Stimulated activated CD8-positive, alpha-beta memory T cell treated with anti-CD3 and anti-CD28 coated beads, Interleukin-12 subunit alpha, Interleukin-12 subunit beta, amount 100 ng/mL, for 4 hours (primary cell): ENCODE measurements around the gene TMEM92.
A peak's percentile ranks its signal among the peaks of the same experiment; 100 is the strongest.
"Not testable (repeated sequence)": the region's sequence is repeated elsewhere in the genome, so short reads cannot be mapped to it uniquely, and the experiment has no call there.

Experiments used
- DNase-seq: peaks from one replicate; pipeline ENCODE4 v3.0.0-alpha.2; 2020; ENCODE audit warnings: low read depth

TMEM92 gene

DNA sequence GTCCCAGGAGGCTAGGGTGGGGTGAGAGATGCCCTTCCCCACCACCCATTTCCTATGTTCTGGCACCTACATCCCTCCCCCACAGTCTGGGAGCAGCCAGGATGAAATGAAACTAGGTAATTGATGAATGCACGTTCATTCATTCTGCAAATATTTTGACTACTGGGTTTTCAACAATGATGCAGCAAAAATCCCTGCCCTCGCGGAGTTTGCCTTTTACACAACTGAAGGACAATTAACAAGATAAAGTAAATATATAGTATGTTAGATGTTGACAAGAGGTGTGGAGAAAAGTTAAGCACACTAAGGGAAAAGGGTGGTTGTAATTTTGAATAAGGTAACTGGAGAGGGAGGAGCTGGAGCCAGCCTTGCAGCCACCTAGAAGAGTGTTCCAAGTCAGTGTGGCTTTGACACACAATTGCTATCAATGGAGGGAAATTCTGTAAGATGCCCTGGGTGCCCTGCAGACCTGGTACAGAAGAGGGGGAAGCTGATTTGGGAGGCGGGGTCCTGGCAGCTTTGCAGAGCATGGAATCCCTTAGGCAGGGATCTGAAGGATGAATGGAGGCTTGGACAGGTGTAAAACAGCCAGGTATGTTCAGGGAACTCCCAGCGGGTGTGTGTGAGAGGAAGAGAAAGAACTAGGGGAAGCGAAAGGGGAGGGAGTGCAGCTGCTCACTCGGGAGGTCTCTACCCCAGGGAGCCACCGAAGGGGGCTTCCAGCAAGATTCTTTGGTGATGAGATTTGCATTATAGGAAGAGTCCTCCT is 2.5 kb downstream of the TMEM92 start:
- DNase-seq: no peak

DNA sequence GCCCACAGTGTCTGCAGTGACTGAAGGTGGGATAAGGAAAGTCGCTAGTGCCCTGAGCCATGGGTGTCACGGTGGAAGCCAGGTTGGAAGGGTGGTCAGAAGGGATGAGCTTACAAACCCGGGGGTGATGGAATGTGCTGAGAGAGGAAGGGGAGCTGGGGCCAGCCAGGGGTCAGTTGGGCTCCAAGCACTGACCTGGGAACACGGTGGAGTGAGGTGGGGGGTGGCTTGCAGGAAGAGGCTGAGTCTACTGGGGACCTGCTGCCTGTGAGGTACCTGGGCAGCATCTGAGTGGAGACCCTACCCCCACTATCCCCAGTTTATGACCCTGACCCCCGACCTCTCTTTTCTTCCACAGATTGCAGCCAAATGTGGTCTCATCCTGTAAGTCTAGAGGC is 3.1 kb downstream of the TMEM92 start:
- DNase-seq: no peak

DNA sequence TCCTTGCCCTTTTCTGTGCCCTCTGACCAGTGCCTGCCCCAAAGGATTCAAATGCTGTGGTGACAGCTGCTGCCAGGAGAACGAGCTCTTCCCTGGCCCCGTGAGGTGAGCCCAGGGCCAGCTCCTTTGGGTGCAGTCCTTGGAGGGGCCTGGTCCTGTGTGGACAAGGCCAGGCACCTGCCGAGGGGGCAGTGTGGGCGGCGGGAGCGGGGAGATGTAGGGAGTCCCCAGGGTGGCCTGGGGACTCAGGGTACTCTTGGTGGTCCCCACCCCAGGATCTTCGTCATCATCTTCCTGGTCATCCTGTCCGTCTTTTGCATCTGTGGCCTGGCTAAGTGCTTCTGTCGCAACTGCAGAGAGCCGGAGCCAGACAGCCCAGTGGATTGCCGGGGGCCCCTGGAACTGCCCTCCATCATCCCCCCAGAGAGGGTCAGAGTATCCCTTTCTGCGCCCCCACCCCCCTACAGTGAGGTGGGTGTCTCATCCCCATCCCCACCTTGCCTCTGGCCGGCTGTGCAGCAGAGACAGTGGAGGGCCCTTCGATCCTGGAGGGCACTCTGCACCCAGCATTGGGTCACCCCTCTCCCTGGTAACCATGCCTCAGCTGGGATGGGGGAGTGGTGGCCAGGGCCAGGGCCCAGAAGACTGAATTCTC is 4.4 kb downstream of the TMEM92 start:
- no peak for DNase-seq

DNA sequence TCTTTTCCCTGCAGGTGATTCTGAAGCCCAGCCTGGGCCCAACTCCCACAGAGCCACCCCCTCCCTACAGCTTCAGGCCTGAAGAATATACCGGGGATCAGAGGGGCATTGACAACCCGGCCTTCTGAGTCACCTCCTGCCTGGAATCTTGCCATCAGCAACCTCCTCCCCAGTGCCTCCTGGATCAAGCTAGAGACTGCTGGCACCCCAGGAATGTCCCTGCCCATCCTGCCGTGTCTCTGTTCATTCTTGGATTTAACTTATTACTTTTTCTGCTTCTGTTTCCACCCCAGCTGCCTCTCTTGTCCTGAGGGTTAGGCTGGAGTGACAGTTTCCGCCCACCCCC is 4.9 kb downstream of the TMEM92 start:
- DNase-seq: no peak

DNA sequence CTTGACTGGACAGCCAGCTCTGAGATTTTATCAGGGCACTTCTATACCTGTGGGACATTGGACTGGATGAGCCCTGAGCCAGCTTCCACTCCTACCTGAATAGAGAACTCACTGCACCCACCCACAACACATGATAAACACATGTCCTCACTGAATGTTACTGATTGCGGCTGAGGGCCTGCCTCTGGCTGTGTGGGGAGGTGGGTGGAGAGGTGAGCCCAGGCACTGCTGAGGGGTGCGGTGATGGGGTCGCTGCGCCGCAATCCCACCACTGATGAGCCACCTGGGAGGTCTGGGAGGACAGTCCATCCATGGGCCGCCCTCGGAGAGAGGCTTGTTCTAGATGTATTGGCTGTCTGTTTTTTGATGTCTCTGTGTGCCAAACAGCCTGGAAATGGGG is 5.4 kb downstream of the TMEM92 start:
- DNase-seq: no peak

DNA sequence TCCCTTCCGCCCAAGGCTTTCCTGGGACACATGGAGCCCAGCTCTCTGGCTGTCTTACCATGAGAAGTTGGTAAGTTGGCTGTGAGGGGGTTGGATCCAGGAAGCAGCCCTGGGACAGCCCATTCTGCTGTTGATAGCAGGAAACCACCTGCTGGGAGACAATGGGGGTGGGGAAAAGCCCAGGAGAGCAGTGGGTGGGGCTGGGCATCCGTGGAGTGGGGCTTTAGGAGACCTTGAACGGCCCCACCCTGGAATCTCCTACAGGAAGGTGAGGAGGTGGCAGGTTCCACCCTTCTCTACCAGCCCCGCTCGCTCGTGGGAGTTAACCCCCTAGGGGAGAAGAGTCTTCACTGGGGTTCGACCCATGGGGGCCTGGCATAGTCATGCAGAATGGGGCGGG is 5.8 kb downstream of the TMEM92 start:
- DNase-seq: no peak

DNA sequence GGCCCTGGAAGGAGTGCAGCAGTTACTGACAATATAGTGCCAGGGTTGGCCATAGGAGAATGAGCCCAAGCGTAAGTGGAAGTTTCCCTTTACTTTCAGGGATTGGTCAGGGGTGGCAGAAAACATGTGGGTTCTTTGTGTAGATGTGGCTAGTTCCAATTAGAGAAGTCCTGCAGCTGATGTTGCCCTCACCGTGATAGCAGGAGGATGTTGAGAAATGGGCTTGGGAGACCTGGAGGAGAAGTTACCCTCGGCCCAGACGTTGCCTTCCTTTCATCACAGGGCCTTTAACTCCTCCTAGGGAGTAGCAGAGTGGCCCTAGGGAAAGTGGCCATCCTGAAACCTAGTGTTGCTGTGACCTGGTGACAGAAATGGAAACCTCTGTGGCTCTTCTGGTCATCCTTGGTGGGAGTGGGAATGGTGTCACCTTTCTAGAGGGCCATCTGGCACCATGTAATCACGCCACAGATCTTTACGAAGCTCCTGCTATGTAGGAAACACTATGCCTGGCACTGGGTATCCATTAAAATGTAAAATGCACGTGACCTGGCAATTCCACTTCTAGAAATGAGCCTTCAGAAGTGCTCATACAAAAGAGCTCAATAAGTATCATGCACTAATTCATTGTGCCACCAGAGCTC is 6.7 kb downstream of the TMEM92 start:
- DNase-seq: no peak

DNA sequence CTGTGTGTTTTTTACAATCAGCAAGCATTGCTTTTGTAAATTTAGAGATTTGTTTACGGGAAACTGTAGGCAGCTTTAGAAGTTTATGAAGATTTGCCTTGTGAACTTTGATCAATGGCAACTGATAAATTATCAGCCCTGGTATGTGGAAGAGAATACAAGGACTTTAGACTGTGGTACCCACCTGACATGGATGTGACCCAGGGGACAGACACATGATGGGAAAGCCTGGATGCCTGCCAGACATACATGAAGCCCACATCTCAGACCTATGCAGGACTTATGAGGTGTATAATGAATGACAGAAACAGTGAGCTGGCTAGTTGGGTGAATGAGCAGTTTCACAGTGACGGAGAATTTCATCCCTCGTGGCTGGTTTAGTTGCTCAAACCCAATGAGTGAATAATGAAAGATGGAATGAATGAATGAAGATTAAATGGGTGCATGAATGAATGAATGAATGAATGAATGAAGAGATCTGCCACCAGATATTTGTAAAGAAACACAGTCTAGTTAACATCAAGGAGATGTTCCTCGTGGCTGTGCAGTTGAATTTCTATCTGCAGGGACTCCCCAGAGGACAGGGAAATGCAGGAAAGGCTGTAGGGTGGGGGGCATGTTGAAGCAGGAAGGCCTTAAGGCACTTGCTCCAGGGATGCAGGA is 7.6 kb downstream of the TMEM92 start:
- DNase-seq: no peak

DNA sequence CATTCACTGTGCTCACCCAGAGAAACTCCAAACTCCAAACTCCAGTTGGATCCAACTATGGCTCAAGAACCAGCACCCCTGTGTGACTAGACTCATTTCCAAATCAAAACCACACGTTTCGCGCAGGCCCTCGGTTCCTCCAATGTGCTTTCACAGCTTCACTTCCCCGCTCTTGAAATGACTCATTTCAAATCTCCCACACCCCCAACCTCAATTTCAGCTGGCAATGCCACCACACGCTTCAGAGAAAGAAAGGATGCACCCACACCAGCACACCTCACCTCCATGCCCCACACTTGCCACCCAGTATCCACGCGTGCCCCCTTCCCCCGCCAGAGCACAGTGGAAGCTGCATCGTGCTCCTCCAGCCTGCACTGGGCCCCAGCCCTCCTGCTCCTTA is 9.0 kb downstream of the TMEM92 start:
- DNase-seq: no peak

DNA sequence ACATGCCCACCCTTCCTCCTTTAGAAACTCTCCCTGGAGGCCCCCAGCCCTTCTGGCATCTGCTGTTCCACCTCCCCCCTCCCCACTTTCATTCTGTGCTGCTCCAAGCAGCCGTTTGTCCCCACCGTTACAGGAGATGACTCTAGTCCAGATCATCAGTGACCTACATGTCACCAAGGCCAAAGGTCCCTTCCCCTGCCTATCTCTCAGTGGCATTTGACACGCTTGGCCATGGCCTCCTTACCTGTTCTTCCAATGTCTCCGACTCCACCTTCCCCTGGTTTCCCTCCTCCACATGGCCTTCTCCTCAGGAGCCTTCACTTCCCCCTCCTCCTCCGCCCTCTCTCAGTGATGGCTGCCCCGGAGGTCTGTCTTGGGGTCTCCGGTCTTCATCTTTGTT is 9.4 kb downstream of the TMEM92 start:
- no peak for DNase-seq

DNA sequence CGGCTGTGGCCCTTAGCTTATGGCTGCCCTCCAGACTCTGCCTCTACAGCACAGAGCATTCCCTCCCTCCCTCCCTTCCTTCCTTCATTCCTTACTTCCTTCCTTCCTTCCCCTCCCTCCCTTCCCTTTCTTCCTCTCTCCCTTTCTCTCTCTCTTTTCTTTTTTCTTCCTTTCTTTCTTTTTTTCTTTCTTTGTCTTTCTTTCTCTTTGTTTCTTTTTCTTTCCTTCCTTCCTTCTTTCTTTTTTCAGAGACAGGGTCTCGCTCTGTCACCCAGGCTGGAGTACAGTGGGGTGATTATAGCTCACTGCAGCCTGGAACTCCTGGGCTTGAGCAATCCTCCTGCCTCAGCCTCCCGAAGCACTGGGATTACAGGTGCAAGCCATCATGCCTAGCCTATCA is 11.7 kb downstream of the TMEM92 start:
- no peak for DNase-seq

DNA sequence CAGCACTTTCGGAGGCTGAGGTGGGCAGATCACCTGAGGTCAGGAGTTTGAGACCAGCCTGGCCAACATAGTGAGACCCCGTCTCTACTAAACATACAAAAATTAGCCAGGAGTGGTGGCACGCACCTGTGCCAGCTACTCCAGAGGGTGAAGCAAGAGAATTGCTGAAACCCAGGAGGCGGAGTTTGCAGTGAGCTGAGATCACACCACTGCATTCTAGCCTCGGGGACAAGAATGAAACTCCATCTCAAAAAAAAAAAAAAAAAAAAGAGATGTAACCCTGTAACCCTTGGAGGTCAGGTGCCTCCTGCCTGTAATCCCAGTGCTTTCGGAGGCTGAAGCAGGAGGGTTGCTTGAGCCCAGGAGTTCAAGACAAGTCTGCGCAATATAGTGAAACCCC is 13.0 kb downstream of the TMEM92 start:
- DNase-seq: not testable (repeated sequence)

DNA sequence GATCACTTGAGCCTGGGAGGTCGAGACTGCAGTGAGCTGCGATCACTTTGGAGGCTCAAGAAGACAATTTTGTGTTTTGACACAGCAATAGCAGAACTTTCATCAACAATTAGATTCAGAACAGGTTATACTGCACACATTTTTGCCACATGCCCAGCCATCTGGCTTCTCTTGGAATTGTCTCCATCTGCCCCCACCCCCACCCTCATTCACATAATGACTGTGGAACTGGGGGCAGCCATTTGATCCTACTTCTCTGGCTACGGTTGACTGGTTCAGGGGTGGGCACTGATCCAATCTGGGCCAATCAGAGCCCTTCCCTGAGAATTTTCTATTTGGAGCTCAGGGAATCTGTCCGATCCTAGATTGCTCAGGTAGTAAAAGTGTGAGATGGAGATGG is 14.0 kb downstream of the TMEM92 start:
- DNase-seq: no peak

DNA sequence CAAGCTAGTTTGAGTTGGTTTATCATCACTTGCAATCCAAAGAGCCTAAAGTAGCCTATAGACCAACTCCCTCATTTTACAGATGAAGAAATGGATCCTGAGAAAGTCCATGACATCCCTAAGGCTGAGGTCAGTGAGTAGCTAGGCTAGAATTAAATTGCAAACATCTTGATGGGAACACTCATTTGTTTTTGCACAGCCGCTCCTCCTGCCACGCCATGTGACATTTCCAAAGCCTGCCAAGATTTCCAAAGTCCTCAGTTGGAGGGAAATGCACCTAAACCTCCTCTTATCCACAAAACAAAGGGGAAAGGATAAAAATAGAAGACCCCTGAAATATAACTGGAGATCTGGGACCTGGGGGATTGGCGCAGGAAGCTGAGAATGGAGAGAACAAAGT is 15.0 kb downstream of the TMEM92 start:
- no peak for DNase-seq

DNA sequence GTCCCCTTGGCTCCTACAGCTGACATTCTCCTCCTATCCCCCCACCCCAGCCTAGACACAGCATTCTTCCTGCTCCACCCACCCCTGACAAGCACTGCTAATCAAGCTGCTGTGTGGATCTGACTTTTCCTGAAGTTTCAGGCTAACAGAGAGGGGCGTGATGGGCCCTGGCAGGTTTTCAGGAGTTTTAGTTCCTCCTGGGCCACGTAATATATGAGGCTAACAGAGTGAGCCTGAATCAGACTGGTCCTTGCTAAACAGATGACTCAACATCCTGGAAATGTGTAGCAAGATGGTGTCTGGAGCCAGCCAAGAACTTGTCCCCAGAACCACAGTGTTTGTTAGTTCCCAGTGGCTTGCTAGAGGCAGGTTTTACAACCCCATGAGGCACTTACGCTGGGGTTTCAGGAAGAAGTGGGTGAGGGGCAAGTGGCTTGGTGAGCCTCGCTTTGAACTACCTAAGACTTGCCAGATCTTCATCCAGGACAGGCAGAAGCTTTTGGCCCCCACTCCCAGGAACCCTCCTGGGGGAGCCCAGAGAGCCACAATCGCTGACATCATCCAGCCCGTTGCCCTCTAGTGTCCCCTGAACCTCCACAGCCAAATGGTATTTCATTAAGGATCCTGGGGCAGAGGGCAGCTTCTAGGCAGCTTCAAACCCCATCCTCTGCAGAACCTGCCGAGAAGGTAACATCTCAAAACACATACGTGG is 15.9 kb downstream of the TMEM92 start:
- DNase-seq: no peak

DNA sequence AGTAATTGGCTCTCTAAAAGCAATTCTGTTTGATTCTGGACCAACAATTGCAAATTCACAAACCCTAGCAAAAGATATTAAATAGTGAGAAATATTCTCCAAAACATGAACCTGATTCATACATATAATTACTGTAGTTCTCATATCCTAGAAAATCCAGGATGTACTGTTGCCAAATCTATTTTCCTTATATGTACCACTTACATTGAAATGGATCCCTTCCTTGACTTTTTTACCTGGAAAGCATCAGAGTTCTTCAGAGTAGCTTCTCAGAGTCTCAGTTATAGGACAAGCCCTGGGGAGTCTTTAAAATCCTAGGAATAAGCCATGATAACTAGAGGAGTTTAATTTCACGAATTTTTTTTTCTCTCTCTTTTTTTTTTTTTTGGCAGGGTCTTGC is 16.7 kb downstream of the TMEM92 start:
- DNase-seq: no peak

DNA sequence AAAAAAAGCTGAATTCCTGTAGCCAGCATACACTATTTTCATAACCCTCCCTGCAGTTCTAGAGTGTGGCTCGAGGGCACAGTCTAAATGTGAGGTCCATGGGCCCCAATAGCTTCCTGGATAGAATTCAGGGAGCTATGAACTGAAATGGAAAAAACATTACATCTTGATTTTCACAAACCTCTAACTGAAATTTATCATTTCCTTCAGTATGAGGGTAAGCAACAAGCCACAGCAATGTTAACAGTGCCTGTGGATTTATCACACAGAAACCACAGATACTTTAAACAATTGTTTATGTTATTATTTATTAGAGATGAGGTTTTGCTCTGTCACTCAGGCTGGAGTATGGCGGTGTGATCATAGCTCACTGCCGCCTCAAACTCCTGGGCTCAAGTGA is 18.2 kb downstream of the TMEM92 start:
- DNase-seq: no peak

DNA sequence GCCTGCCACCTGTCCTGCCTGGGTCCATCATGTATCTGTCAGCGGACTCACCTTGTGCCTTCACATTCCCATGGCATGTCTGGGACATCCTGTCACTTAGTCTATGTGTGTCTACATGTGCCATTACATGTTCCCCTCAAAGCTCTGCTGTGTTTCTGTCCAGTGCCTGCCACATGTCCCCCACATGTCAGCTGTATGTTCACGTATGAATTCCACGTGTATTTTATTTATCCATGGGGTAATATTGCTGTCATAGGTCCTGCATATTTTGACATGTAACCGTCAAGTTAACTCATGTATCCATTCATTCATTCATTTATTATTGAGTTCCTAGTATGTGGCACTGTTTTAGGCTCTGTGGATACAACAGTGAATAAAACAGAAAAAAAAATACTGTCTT is 20.8 kb downstream of the TMEM92 start:
- no peak for DNase-seq

DNA sequence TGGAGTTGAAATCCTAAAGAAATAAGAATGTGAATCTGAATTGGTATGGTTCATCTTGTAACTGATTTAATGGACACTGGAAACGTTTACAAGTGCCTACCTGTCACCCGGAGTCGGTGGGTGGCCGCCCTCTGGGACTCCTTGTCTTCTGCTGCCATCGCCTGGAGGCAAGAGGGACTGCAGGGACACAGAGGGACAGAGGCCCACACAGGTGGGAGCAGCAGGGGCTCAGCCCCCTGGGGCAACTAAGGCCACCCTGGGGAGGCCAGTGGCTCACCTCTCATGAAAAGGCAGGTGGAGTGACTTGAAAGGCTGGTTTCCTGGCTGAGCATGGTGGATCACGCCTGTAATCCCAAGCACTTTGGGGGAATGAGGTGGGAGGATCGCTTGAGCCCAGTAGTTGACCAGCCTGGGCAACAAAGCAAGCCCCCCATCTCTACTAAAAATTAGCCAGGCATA is 23.2 kb downstream of the TMEM92 start:
- peak; percentile 57 for DNase-seq

DNA sequence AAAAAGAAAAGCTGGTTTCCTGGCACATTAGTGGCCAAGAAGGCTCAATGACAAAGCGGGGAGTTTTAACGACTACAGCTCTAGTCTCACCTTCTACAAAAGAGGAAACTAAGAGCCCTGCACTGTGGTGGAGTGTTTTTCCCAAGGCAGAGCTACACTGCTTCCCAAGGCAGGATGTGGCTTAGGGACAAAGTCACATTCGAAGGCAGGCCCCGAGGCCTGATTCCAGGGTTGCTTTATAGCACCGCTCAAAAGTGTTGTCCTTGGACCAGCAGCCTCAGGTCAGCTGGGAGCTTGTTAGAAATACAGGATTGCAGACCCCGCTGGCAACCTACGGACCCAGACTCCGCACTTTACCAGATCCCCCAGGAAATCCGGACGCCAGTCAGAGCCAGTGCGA is 23.8 kb downstream of the TMEM92 start:
- no peak for DNase-seq

DNA sequence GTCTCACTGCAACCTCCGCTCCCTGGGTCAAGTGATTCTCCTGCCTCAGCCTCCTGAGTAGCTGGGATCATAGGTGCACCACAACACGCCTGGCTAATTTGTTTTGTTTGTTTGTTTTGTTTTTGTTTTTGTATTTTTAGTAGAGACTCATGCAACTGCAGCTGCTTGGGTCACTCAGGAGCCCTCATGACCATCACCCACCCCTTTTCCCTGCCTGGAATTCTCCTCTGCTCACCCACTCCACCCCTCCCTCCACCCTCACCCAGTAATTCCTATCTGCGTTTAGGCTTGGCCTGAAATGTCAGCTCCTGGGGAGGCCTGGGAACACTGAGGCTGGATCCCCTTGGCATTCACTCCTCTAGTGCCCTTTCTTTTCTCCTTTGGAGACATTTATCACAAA is 25.5 kb downstream of the TMEM92 start:
- DNase-seq: no peak

DNA sequence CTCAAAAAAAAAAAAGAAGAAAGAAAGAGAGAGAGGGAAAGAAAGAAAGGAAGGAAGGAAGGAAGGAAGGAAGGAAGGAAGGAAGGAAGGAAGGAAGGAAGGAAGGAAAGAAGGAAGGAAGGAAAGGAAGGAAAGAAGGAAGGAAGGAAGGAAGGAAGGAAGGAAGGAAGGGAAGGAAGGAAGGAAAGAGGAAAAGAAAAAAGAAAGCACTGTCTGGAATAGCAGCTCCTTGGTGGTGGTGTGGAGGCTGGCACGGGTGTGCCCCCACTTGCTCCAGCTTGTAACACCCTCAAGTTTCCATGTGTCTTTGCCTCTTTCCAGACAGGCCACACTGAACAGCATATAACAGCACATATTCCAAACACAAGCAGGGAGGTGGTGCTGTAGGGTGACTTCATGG is 26.6 kb downstream of the TMEM92 start:
- DNase-seq: not testable (repeated sequence)
